Mesothelial cell of epicardium (in vitro differentiated cells): Measurements from ENCODE around the gene SLC35F1. TPM values are rescaled to one million over a fixed set of nuclear protein-coding genes. Genes with fewer than 3 reads are reported as not detected.
"Not testable (repeated sequence)": the region's sequence is repeated elsewhere in the genome, so short reads cannot be mapped to it uniquely, and the experiment has no call there.

Experiments
- DNase-seq, 2 experiments: peaks; one replicate each; pipeline ENCODE4 v3.0.0; 2021; ENCODE audit warnings: low spot score in 2 of 2; ENCODE audit not compliant: unreplicated experiment in 2 of 2
- H3K27ac Mint-ChIP-seq: 2 replicates; pipeline ENCODE4 v1.8.0; 2021; ENCODE audit warnings: mixed read lengths
- H3K27me3 Mint-ChIP-seq: 2 replicates; pipeline ENCODE4 v1.8.0; 2021; ENCODE audit warnings: low read depth, mixed read lengths
- H3K36me3 Mint-ChIP-seq: 2 replicates; pipeline ENCODE4 v1.8.0; 2021; ENCODE audit warnings: mixed read lengths
- H3K4me1 Mint-ChIP-seq: 2 replicates; pipeline ENCODE4 v1.8.0; 2021; ENCODE audit warnings: mixed read lengths
- H3K4me3 Mint-ChIP-seq: 2 replicates; pipeline ENCODE4 v1.8.0; 2021; ENCODE audit warnings: mild to moderate bottlenecking, moderate library complexity, mixed read lengths
- H3K9me3 Mint-ChIP-seq: 2 replicates; pipeline ENCODE4 v1.8.0; 2021; ENCODE audit warnings: mixed read lengths
- CTCF ChIP-seq: fragments of 200-600 bp; sonication (generic); IDR thresholded peaks from one replicate; pipeline ENCODE4 v1.5.0; 2021; ENCODE audit warnings: antibody characterized with exemption; ENCODE audit not compliant: unreplicated experiment
- total RNA-seq: library from RNA; stranded (reverse); gene quantifications from 3 replicates; pipeline ENCODE4 v1.2.1, GENCODE V29; 2021

The SLC35F1 gene
- total RNA-seq, 1 donor from 2014 or later: 0.78 TPM

- DNase-seq: no peak
- Mint-ChIP-seq H3K4me3 (no peak overlapping the region), H3K4me1 (peaks cover 5% of the 10 kb centered on the region), H3K27me3 (no peaks in the 10 kb centered on the region), H3K9me3 (no peaks in the 10 kb centered on the region), H3K36me3 (no peaks in the 10 kb centered on the region), H3K27ac (no peak overlapping the region)
- TF ChIP-seq CTCF: no peak
Observed at GRCh38 chr6:117958536-117958935, 51.5 kb downstream of the SLC35F1 start.

- Mint-ChIP-seq H3K36me3 (peaks cover 2% of the 10 kb centered on the region), H3K27ac (no peak overlapping the region), H3K4me1 (peaks cover 5% of the 10 kb centered on the region), H3K4me3 (no peak overlapping the region), H3K27me3 (no peaks in the 10 kb centered on the region), H3K9me3 (peaks cover 11% of the 10 kb centered on the region)
- no peak for DNase-seq
- no peak for TF ChIP-seq CTCF
Observed at GRCh38 chr6:117960877-117961276, 53.8 kb downstream of the SLC35F1 start.

- H3K36me3 Mint-ChIP-seq: peaks cover 2% of the 10 kb centered on the region
- H3K4me3 Mint-ChIP-seq: no peak overlapping the region
- DNase-seq: no peak
- H3K27me3 Mint-ChIP-seq: no peaks in the 10 kb centered on the region
- H3K9me3 Mint-ChIP-seq: peaks cover 13% of the 10 kb centered on the region
- no peak for TF ChIP-seq CTCF
- H3K27ac Mint-ChIP-seq: no peak overlapping the region
- peaks cover 5% of the 10 kb centered on the region for H3K4me1 Mint-ChIP-seq
Observed at GRCh38 chr6:117961301-117961700, 54.2 kb downstream of the SLC35F1 start.

GRCh38 chr6:117965763-117966162 is 58.7 kb downstream of the SLC35F1 start:
- H3K9me3 Mint-ChIP-seq: peaks cover 21% of the 10 kb centered on the region
- not testable (repeated sequence) for H3K36me3 Mint-ChIP-seq, H3K27ac Mint-ChIP-seq, H3K27me3 Mint-ChIP-seq, H3K4me1 Mint-ChIP-seq, H3K4me3 Mint-ChIP-seq, DNase-seq

- Mint-ChIP-seq H3K4me3 (no peak overlapping the region), H3K4me1 (no peaks in the 10 kb centered on the region), H3K27me3 (no peaks in the 10 kb centered on the region), H3K36me3 (no peaks in the 10 kb centered on the region), H3K9me3 (peaks cover 13% of the 10 kb centered on the region), H3K27ac (no peak overlapping the region)
- TF ChIP-seq CTCF: no peak
- DNase-seq: no peak
Observed at GRCh38 chr6:117971637-117972036, 64.6 kb downstream of the SLC35F1 start.

- Mint-ChIP-seq H3K4me3 (no peak overlapping the region), H3K36me3 (no peaks in the 10 kb centered on the region)
- TF ChIP-seq CTCF: no peak
Observed at GRCh38 chr6:117974914-117975627, 68.0 kb downstream of the SLC35F1 start.

More at GRCh38 chr6:117974914-117975627, 68.0 kb downstream of the SLC35F1 start:
- DNase-seq: no peak
- no peaks in the 10 kb centered on the region for H3K4me1 Mint-ChIP-seq
- no peaks in the 10 kb centered on the region for H3K27me3 Mint-ChIP-seq
- H3K9me3 Mint-ChIP-seq: peaks cover 8% of the 10 kb centered on the region
- H3K27ac Mint-ChIP-seq: no peak overlapping the region
